ENCODE data around the gene LRP5. TPM values are rescaled to one million over a fixed set of nuclear protein-coding genes. Genes with fewer than 3 reads are reported as not detected.

Gene LRP5
- total RNA-seq, 1 experiment from 2014 or later = 48.8 TPM

DNA sequence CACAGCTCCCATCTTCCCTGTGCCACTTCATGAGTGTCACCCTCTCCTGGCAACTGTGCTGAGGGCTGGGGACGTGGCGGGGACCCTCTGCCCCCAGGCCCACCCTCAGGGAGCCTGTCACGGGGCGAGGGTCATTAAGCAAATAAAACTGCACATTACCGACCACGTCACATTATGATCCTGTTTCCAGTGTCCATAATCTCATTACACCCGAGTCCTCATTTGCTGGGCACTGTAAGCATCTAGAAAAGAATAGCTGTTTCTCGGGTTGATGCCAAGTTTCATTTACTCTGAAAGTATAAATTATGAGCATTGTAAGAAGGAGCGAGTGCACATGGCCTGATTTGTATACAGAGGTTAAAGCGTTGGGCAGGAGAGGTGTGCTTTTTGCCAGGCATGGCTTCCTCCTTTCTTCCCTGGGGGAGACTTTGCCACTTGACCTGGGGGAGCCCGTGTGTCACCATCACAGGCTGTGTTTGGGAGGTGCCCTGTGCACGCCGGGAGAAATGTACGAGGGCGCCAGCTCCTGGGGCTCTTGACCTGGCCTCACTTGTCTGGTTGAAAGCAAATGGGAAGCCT, 50.5 kb downstream of the LRP5 start (continued):
- TF ChIP-seq, protein P1, sequence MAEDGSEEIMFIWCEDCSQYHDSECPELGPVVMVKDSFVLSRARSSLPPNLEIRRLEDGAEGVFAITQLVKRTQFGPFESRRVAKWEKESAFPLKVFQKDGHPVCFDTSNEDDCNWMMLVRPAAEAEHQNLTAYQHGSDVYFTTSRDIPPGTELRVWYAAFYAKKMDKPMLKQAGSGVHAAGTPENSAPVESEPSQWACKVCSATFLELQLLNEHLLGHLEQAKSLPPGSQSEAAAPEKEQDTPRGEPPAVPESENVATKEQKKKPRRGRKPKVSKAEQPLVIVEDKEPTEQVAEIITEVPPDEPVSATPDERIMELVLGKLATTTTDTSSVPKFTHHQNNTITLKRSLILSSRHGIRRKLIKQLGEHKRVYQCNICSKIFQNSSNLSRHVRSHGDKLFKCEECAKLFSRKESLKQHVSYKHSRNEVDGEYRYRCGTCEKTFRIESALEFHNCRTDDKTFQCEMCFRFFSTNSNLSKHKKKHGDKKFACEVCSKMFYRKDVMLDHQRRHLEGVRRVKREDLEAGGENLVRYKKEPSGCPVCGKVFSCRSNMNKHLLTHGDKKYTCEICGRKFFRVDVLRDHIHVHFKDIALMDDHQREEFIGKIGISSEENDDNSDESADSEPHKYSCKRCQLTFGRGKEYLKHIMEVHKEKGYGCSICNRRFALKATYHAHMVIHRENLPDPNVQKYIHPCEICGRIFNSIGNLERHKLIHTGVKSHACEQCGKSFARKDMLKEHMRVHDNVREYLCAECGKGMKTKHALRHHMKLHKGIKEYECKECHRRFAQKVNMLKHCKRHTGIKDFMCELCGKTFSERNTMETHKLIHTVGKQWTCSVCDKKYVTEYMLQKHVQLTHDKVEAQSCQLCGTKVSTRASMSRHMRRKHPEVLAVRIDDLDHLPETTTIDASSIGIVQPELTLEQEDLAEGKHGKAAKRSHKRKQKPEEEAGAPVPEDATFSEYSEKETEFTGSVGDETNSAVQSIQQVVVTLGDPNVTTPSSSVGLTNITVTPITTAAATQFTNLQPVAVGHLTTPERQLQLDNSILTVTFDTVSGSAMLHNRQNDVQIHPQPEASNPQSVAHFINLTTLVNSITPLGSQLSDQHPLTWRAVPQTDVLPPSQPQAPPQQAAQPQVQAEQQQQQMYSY (CRISPR knock-in tag; IDR thresholded peaks at IDR 0.05) = no peak

DNA sequence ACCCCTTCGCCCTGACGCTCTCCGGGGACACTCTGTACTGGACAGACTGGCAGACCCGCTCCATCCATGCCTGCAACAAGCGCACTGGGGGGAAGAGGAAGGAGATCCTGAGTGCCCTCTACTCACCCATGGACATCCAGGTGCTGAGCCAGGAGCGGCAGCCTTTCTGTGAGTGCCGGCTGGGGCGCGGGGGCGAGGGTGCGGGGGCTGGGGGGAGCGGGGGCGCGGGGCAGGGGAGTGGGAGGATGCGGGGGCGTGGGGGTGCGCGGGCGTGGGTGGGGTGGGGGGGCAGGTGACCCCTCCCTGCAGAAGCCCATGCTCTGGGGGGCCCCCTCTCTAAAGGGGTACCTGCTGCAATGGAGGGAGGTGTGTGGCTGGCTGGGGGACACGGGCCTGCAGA, 51.4 kb downstream of the LRP5 start:
- POLR2A ChIA-PET = no interaction called here
- Mint-ChIP-seq H3K4me1 (no peaks in the 10 kb centered on the region), H3K27me3 (ENCODE audit: low read depth) (no peaks in the 10 kb centered on the region), H3K36me3 (peaks cover 35% of the 10 kb centered on the region), H3K4me3 (no peak overlapping the region), H3K27ac (no peak overlapping the region), H3K9me3 (peaks cover 6% of the 10 kb centered on the region)
- DNase-seq (ENCODE audit: low spot score) (no peak), ATAC-seq (no peak)
- TF ChIP-seq JAZF1 (CRISPR knock-in tag; IDR thresholded peaks at IDR 0.05) = no peak
- no peak for TF ChIP-seq ZNF232 (CRISPR knock-in tag; IDR thresholded peaks at IDR 0.05)
- no peak for TF ChIP-seq NFE2L1 (CRISPR knock-in tag; IDR thresholded peaks at IDR 0.05)
- TF ChIP-seq, protein P2, sequence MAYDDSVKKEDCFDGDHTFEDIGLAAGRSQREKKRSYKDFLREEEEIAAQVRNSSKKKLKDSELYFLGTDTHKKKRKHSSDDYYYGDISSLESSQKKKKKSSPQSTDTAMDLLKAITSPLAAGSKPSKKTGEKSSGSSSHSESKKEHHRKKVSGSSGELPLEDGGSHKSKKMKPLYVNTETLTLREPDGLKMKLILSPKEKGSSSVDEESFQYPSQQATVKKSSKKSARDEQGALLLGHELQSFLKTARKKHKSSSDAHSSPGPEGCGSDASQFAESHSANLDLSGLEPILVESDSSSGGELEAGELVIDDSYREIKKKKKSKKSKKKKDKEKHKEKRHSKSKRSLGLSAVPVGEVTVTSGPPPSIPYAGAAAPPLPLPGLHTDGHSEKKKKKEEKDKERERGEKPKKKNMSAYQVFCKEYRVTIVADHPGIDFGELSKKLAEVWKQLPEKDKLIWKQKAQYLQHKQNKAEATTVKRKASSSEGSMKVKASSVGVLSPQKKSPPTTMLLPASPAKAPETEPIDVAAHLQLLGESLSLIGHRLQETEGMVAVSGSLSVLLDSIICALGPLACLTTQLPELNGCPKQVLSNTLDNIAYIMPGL (CRISPR knock-in tag; IDR thresholded peaks at IDR 0.05) = no peak
- no peak for TF ChIP-seq FOXJ3 (CRISPR knock-in tag; IDR thresholded peaks at IDR 0.05; ENCODE audit: borderline replicate concordance)
- TF ChIP-seq, protein P3, sequence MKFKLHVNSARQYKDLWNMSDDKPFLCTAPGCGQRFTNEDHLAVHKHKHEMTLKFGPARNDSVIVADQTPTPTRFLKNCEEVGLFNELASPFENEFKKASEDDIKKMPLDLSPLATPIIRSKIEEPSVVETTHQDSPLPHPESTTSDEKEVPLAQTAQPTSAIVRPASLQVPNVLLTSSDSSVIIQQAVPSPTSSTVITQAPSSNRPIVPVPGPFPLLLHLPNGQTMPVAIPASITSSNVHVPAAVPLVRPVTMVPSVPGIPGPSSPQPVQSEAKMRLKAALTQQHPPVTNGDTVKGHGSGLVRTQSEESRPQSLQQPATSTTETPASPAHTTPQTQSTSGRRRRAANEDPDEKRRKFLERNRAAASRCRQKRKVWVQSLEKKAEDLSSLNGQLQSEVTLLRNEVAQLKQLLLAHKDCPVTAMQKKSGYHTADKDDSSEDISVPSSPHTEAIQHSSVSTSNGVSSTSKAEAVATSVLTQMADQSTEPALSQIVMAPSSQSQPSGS (CRISPR knock-in tag; IDR thresholded peaks at IDR 0.05; ENCODE audit: borderline replicate concordance, low read depth) = no peak
- TF ChIP-seq OVOL2 (CRISPR knock-in tag; IDR thresholded peaks at IDR 0.05; ENCODE audit: borderline replicate concordance) = no peak
- TF ChIP-seq ZNF219 (CRISPR knock-in tag; IDR thresholded peaks at IDR 0.05; ENCODE audit: borderline replicate concordance) = no peak
- TF ChIP-seq, protein P4, sequence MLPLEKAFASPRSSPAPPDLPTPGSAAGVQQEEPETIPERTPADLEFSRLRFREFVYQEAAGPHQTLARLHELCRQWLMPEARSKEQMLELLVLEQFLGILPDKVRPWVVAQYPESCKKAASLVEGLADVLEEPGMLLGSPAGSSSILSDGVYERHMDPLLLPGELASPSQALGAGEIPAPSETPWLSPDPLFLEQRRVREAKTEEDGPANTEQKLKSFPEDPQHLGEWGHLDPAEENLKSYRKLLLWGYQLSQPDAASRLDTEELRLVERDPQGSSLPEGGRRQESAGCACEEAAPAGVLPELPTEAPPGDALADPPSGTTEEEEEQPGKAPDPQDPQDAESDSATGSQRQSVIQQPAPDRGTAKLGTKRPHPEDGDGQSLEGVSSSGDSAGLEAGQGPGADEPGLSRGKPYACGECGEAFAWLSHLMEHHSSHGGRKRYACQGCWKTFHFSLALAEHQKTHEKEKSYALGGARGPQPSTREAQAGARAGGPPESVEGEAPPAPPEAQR (CRISPR knock-in tag; IDR thresholded peaks at IDR 0.05) = no peak
- CTCF ChIA-PET = interaction anchor here (2.0 kb wide), 1 partner anchor 38 kb away, joined by 6 read pairs; no protein-coding TSS in a partner anchor

DNA sequence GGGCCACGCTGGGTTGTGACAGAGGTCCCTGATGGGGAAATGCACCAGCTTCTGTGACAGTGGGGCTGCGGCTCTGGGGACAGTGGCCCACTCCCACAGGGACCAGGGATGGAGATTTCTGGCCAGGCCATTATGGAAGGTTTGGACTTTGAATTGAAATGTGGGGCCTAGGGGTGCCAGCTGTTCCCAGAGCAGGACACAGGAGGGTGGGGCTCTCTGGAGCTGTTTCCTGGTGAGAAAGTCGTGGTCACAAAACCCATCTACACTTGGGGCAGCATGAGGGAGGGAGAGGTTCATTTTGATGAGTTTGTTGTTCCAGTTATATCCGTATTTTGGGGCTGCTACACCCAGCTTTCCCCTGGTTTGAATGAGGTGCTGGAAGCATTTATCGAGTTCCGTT, 52.2 kb downstream of the LRP5 start:
- ChIA-PET POLR2A (no interaction called here), CTCF (no interaction called here)
- Mint-ChIP-seq H3K4me3 (no peak overlapping the region), H3K4me1 (no peaks in the 10 kb centered on the region), H3K27ac (peak overlapping the region; percentile 79; the same call in 1 of the 2 replicates), H3K9me3 (no peaks in the 10 kb centered on the region), H3K27me3 (ENCODE audit: low read depth) (no peaks in the 10 kb centered on the region), H3K36me3 (peaks cover 28% of the 10 kb centered on the region)
- no peak for DNase-seq (ENCODE audit: low spot score)
- no peak for ATAC-seq
- TF ChIP-seq FOXK1 (CRISPR knock-in tag; IDR thresholded peaks at IDR 0.05) (no peak), NFYB (CRISPR knock-in tag; conservative IDR thresholded peaks at IDR 0.05; ENCODE audit: low read depth) (no peak), TP53 (CRISPR knock-in tag; IDR thresholded peaks at IDR 0.05) (no peak), TCF7 (CRISPR knock-in tag; IDR thresholded peaks at IDR 0.05; ENCODE audit: low read depth) (no peak), ZNF423 (CRISPR knock-in tag; IDR thresholded peaks at IDR 0.05) (no peak)
- TF ChIP-seq, protein P5, sequence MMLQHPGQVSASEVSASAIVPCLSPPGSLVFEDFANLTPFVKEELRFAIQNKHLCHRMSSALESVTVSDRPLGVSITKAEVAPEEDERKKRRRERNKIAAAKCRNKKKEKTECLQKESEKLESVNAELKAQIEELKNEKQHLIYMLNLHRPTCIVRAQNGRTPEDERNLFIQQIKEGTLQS (CRISPR knock-in tag; conservative IDR thresholded peaks at IDR 0.05) = no peak
- TF ChIP-seq, protein P6, sequence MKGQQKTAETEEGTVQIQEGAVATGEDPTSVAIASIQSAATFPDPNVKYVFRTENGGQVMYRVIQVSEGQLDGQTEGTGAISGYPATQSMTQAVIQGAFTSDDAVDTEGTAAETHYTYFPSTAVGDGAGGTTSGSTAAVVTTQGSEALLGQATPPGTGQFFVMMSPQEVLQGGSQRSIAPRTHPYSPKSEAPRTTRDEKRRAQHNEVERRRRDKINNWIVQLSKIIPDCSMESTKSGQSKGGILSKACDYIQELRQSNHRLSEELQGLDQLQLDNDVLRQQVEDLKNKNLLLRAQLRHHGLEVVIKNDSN (CRISPR knock-in tag; IDR thresholded peaks at IDR 0.05) = no peak
- TF ChIP-seq, protein P7, sequence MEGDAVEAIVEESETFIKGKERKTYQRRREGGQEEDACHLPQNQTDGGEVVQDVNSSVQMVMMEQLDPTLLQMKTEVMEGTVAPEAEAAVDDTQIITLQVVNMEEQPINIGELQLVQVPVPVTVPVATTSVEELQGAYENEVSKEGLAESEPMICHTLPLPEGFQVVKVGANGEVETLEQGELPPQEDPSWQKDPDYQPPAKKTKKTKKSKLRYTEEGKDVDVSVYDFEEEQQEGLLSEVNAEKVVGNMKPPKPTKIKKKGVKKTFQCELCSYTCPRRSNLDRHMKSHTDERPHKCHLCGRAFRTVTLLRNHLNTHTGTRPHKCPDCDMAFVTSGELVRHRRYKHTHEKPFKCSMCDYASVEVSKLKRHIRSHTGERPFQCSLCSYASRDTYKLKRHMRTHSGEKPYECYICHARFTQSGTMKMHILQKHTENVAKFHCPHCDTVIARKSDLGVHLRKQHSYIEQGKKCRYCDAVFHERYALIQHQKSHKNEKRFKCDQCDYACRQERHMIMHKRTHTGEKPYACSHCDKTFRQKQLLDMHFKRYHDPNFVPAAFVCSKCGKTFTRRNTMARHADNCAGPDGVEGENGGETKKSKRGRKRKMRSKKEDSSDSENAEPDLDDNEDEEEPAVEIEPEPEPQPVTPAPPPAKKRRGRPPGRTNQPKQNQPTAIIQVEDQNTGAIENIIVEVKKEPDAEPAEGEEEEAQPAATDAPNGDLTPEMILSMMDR (IDR thresholded peaks at IDR 0.05) = no peak
- TF ChIP-seq, protein P8, sequence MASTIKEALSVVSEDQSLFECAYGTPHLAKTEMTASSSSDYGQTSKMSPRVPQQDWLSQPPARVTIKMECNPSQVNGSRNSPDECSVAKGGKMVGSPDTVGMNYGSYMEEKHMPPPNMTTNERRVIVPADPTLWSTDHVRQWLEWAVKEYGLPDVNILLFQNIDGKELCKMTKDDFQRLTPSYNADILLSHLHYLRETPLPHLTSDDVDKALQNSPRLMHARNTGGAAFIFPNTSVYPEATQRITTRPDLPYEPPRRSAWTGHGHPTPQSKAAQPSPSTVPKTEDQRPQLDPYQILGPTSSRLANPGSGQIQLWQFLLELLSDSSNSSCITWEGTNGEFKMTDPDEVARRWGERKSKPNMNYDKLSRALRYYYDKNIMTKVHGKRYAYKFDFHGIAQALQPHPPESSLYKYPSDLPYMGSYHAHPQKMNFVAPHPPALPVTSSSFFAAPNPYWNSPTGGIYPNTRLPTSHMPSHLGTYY (CRISPR knock-in tag; IDR thresholded peaks at IDR 0.05) = no peak

All from WTC11 (cell line).